Calu3 (cell line): ENCODE results near the gene DYNC2LI1. TPM values are rescaled to one million over a fixed set of nuclear protein-coding genes. Genes with fewer than 3 reads are reported as not detected.

Experiments
- BruUV-seq: library from RNA; stranded (reverse); fragments of 400-500 nt; replicated peaks from 2 replicates; lab custom pipeline; 2021; lab: Mats Ljungman, UMichigan
- CTCF ChIA-PET: fragments of 300-600 bp; sonication (Branson Sonifier 250); formaldehyde crosslinking; loops from one replicate; lab custom pipeline; 2022; ENCODE audit warnings: antibody characterized with exemption; lab: Charles Lee
- DNase-seq: peaks from one replicate; pipeline ENCODE4 v3.0.0; 2022
- H3K27ac Mint-ChIP-seq: one replicate; pipeline ENCODE4 v1.8.0; 2022; ENCODE audit warnings: mixed read lengths; ENCODE audit not compliant: unreplicated experiment
- H3K27me3 Mint-ChIP-seq: one replicate; pipeline ENCODE4 v1.8.0; 2022; ENCODE audit warnings: mixed read lengths; ENCODE audit not compliant: unreplicated experiment
- H3K36me3 Mint-ChIP-seq: one replicate; pipeline ENCODE4 v1.8.0; 2022; ENCODE audit warnings: mild to moderate bottlenecking, moderate library complexity, mixed read lengths; ENCODE audit not compliant: insufficient read depth, unreplicated experiment
- H3K4me1 Mint-ChIP-seq: one replicate; pipeline ENCODE4 v1.8.0; 2022; ENCODE audit warnings: mild to moderate bottlenecking, low read depth, mixed read lengths; ENCODE audit not compliant: unreplicated experiment
- H3K4me3 Mint-ChIP-seq: one replicate; pipeline ENCODE4 v1.8.0; 2022; ENCODE audit warnings: mild to moderate bottlenecking, low read depth, moderate library complexity, mixed read lengths; ENCODE audit not compliant: unreplicated experiment
- H3K9me3 Mint-ChIP-seq: one replicate; pipeline ENCODE4 v1.8.0; 2022; ENCODE audit warnings: low read depth, mixed read lengths; ENCODE audit not compliant: unreplicated experiment
- intact Hi-C: fragments of 100-400 bp; cut with micrococcal nuclease; formaldehyde crosslinking; loops from one replicate; pipeline ENCODE4 v1.10.0; 2022; ENCODE audit not compliant: unreplicated experiment
- total RNA-seq: library from RNA; stranded (reverse); gene quantifications from 2 replicates; pipeline ENCODE4 v1.2.3, GENCODE V29; 2022
- TF ChIP-seq, protein P1 (sequence below): fragments of 200-600 bp; IDR thresholded peaks from one replicate; pipeline ENCODE4 v1.8.0; 2022; ENCODE audit warnings: antibody characterized with exemption; ENCODE audit not compliant: unreplicated experiment

DYNC2LI1 gene
- total RNA-seq, 1 experiment from 2014 or later, result 20.0 TPM

DNA sequence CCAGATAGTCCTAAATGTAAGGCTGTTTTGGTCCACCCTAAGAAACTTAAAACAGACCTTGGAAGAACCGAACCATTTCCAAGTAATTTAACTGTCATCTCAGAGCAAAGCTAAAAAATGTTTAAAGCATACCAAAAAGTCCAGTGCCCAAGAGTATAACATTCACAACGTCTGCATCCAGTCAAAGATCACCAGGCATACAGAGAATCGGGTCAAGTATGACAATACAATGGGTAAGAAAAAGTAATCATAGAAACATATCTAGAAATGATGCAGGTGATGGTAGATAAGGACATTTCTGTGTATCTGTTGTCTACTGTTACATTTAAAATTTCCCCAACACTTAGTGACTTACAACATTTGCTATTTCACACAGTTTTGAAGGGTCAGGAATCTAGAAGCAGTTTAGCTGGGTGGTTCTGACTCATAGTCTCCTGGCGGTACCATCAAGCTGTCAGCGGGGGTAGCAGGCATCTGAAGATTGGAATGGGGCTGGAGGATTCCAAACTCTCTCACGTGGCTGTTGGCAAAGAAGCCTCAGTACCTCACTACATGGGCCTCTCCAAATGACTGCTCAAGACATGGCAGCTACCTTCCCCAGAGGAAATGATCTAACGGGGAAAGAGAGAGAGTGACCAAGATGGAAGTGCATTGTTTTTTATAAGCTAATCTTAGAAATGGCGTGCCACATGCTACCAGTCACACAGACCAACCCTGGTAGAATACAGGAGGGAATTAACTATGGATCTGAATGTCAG is 36.6 kb upstream of the DYNC2LI1 start:
- H3K4me3 Mint-ChIP-seq, result no peak overlapping the region
- no peaks in the 10 kb centered on the region for H3K36me3 Mint-ChIP-seq

GRCh38 chr2:43737855-43738254 is 36.0 kb upstream of the DYNC2LI1 start:
- H3K27ac Mint-ChIP-seq, result no peak overlapping the region
- TF ChIP-seq, protein P1, sequence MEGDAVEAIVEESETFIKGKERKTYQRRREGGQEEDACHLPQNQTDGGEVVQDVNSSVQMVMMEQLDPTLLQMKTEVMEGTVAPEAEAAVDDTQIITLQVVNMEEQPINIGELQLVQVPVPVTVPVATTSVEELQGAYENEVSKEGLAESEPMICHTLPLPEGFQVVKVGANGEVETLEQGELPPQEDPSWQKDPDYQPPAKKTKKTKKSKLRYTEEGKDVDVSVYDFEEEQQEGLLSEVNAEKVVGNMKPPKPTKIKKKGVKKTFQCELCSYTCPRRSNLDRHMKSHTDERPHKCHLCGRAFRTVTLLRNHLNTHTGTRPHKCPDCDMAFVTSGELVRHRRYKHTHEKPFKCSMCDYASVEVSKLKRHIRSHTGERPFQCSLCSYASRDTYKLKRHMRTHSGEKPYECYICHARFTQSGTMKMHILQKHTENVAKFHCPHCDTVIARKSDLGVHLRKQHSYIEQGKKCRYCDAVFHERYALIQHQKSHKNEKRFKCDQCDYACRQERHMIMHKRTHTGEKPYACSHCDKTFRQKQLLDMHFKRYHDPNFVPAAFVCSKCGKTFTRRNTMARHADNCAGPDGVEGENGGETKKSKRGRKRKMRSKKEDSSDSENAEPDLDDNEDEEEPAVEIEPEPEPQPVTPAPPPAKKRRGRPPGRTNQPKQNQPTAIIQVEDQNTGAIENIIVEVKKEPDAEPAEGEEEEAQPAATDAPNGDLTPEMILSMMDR, result no peak
- CTCF ChIA-PET, result no interaction called here
- no peaks in the 10 kb centered on the region for H3K36me3 Mint-ChIP-seq
- no peaks in the 10 kb centered on the region for H3K9me3 Mint-ChIP-seq
- no peak overlapping the region for H3K4me3 Mint-ChIP-seq
- no peaks in the 10 kb centered on the region for H3K27me3 Mint-ChIP-seq
- H3K4me1 Mint-ChIP-seq, result no peaks in the 10 kb centered on the region
- BruUV-seq, result no TSS peak
- intact Hi-C loops, result no loop called here
- DNase-seq, result no peak

More for the DNA sequence above, 36.6 kb upstream of the DYNC2LI1 start:
- DNase-seq, result no peak
- H3K4me1 Mint-ChIP-seq, result no peaks in the 10 kb centered on the region
- BruUV-seq, result no TSS peak
- TF ChIP-seq, protein P1, result no peak
- no peak overlapping the region for H3K27ac Mint-ChIP-seq
- no peaks in the 10 kb centered on the region for H3K9me3 Mint-ChIP-seq
- intact Hi-C loops, result no loop called here
- CTCF ChIA-PET, result no interaction called here
- no peaks in the 10 kb centered on the region for H3K27me3 Mint-ChIP-seq

- CTCF ChIA-PET, result no interaction called here
- intact Hi-C loops, result no loop called here
- DNase-seq, result no peak
- Mint-ChIP-seq H3K27ac (no peak overlapping the region), H3K9me3 (no peaks in the 10 kb centered on the region), H3K4me1 (no peaks in the 10 kb centered on the region), H3K36me3 (no peaks in the 10 kb centered on the region), H3K4me3 (no peak overlapping the region), H3K27me3 (no peaks in the 10 kb centered on the region)
- TF ChIP-seq, protein P1, result no peak
- no TSS peak for BruUV-seq
These were observed 35.6 kb upstream of the DYNC2LI1 start for GRCh38 chr2:43738257-43738656.

DNA sequence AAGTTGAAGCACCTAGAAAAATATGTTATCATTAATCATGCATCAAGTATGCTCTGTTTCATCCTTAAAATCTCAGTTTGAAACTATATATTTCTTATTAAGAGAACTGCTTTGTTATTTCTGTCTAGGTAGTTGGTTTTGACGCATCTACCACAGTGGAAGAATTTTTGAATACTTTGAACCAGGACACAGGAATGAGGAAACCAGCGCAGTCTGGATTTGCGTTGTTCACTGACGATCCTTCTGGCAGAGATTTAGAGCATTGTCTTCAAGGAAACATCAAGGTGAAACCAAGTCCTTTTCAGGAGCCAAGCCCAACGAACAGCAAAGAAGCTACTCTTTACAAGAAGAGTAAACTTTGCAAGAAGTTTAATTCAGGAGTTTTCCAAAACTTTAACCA is 30.1 kb upstream of the DYNC2LI1 start:
- no TSS peak for BruUV-seq
- no peaks in the 10 kb centered on the region for H3K36me3 Mint-ChIP-seq
- intact Hi-C loops, result no loop called here
- TF ChIP-seq, protein P1, result no peak
- H3K4me3 Mint-ChIP-seq, result no peak overlapping the region
- H3K4me1 Mint-ChIP-seq, result no peaks in the 10 kb centered on the region
- no peak overlapping the region for H3K27ac Mint-ChIP-seq
- CTCF ChIA-PET, result interaction anchor here (0.6 kb wide), 1 partner anchor 101 kb away, joined by 4 read pairs; no protein-coding TSS in a partner anchor
- DNase-seq, result no peak
- H3K27me3 Mint-ChIP-seq, result no peaks in the 10 kb centered on the region
- H3K9me3 Mint-ChIP-seq, result no peaks in the 10 kb centered on the region
